HG03175 (cell line): ENCODE data around the gene CCDC192.

Experiments
- ATAC-seq: cut with Tn5 transposase; IDR thresholded peaks from one replicate; pipeline ENCODE4 v1.9.1; 2021; ENCODE audit warnings: mild to moderate bottlenecking, moderate library complexity; ENCODE audit not compliant: unreplicated experiment

The CCDC192 gene

GRCh38 chr5:127942246-127943060, 239.3 kb downstream of the CCDC192 start:
- ATAC-seq, result no peak

- ATAC-seq, result no peak
Observed at GRCh38 chr5:127943061-127943371, 239.8 kb downstream of the CCDC192 start.

GRCh38 chr5:127944125-127944524, 240.9 kb downstream of the CCDC192 start:
- ATAC-seq, result no peak

- no peak for ATAC-seq
Observed at GRCh38 chr5:127947941-127948340, 244.8 kb downstream of the CCDC192 start.

- ATAC-seq, result no peak
Observed at GRCh38 chr5:127950707-127951391, 247.7 kb downstream of the CCDC192 start.

GRCh38 chr5:127951791-127952190, 248.6 kb downstream of the CCDC192 start:
- no peak for ATAC-seq

GRCh38 chr5:127957183-127957582, 254.0 kb downstream of the CCDC192 start:
- no peak for ATAC-seq

- ATAC-seq, result no peak
Observed at GRCh38 chr5:127957701-127958239, 254.6 kb downstream of the CCDC192 start.

- ATAC-seq, result no peak
Observed at GRCh38 chr5:127958421-127959011, 255.3 kb downstream of the CCDC192 start.

GRCh38 chr5:127959152-127959764, 256.1 kb downstream of the CCDC192 start:
- ATAC-seq, result no peak

GRCh38 chr5:127960270-127960691, 257.1 kb downstream of the CCDC192 start:
- no peak for ATAC-seq

GRCh38 chr5:127961006-127961762, 258.0 kb downstream of the CCDC192 start:
- no peak for ATAC-seq

- ATAC-seq, result no peak
Observed at GRCh38 chr5:127961763-127962145, 258.6 kb downstream of the CCDC192 start.

- ATAC-seq, result no peak
Observed at GRCh38 chr5:127962491-127962890, 259.3 kb downstream of the CCDC192 start.

- no peak for ATAC-seq
Observed at GRCh38 chr5:127963233-127963632, 260.0 kb downstream of the CCDC192 start.

- ATAC-seq, result no peak
Observed at GRCh38 chr5:127963931-127964330, 260.7 kb downstream of the CCDC192 start.

GRCh38 chr5:127967323-127967982, 264.3 kb downstream of the CCDC192 start:
- ATAC-seq, result no peak

- no peak for ATAC-seq
Observed at GRCh38 chr5:127967983-127968592, 264.9 kb downstream of the CCDC192 start.

GRCh38 chr5:127969002-127969401, 265.8 kb downstream of the CCDC192 start:
- no peak for ATAC-seq

- no peak for ATAC-seq
Observed at GRCh38 chr5:127969651-127970050, 266.5 kb downstream of the CCDC192 start.
